K562 (cell line): ENCODE results near the gene FRMD4A. TPM values are rescaled to one million over a fixed set of nuclear protein-coding genes. Genes with fewer than 3 reads are reported as not detected.

Experiments used
- CAMTA2 ChIP-seq: fragments of 250-450 bp; sonication (Bioruptor Pico); conservative IDR thresholded peaks from 2 replicates; pipeline ENCODE4 v1.5.1; 2022
- RBM34 ChIP-seq: fragments of 200-400 bp; formaldehyde crosslinking; IDR thresholded peaks from 2 replicates; pipeline ENCODE4 v1.6.1; 2018; ENCODE audit warnings: low read length, borderline replicate concordance; ENCODE audit not compliant: insufficient read depth
- REST ChIP-seq, 2 experiments: fragments of 450-650 bp; formaldehyde crosslinking in 1 of 2; IDR thresholded peaks; 2 replicates each; pipeline versions ENCODE4 v1.4.0 to v1.6.1; 2014 to 2020; ENCODE audit warnings: mild to moderate bottlenecking in 2 of 2, borderline replicate concordance in 1 of 2, low read depth in 1 of 2
- TBP ChIP-seq: optimal IDR thresholded peaks from 2 replicates; pipeline ENCODE3; 2011; ENCODE audit warnings: low read depth, low read length, improper control_type of control experiment
- ZKSCAN3 ChIP-seq: fragments of 250-450 bp; sonication (Bioruptor Pico); IDR thresholded peaks from 2 replicates; pipeline ENCODE4 v1.4.0; 2020
- ZNF232 ChIP-seq: sonication (generic); formaldehyde crosslinking; IDR thresholded peaks from 2 replicates; pipeline ENCODE4 v1.8.0; 2022; ENCODE audit warnings: mild to moderate bottlenecking, missing genetic modification reagents
- polyA plus RNA-seq, 8 experiments: library from polyadenylated mRNA; depleted of rRNA in 4 of 8; stranded (reverse) in 5 of 8; unstranded in 3 of 8; fragments of >200 nt; fragmentation: Nextera tagmentation in 2 of 8; fragmentation: Illumina TruSeq in 1 of 8; extraction: Ambion mirVana in 2 of 8; extraction: Trizol in 1 of 8; gene quantifications; 2 replicates each; pipeline versions ENCODE4 v1.2.1 to v1.2.3, GENCODE V29; 2011 to 2014; ENCODE audit warnings: inconsistent platforms in 1 of 8, missing spikeins in 1 of 8
- total RNA-seq, 7 experiments: library from RNA; depleted of rRNA in 6 of 7; stranded (reverse); fragments of >200 nt in 6 of 7; fragmentation: Illumina TruSeq in 2 of 7; extraction: Trizol in 2 of 7; gene quantifications; 2 replicates each; pipeline versions ENCODE4 v1.2.1 to v1.2.3, GENCODE V29; 2011 to 2021; ENCODE audit warnings: low replicate concordance in 1 of 7

FRMD4A gene
- total and polyA plus RNA-seq, 9 of the 15 experiments (the other 6 are each of a cell fraction or from before 2014, with no cell fraction given): 0.80 to 5.2 (median 3.0) TPM

GRCh38 chr10:13820964-13821337 lies 509.8 kb downstream of the FRMD4A start (continued):
- TF ChIP-seq REST (IDR thresholded peaks at IDR 0.05; ENCODE audit: borderline replicate concordance) (no peak), REST (CRISPR knock-in tag; IDR thresholded peaks at IDR 0.05; ENCODE audit: low read depth) (no peak), RBM34 (no peak), TBP (no peak), ZKSCAN3 (CRISPR knock-in tag) (no peak), ZNF232 (CRISPR knock-in tag) (no peak), CAMTA2 (CRISPR knock-in tag) (no peak)
